Brain microvascular endothelial cell (primary cell): ENCODE data around the gene ANKRD7.

ENCODE experiments used
- DNase-seq: peaks from one replicate; pipeline ENCODE4 v3.0.0-alpha.2; 2020
- H3K27ac ChIP-seq: fragments of 250-450 bp; sonication (Bioruptor Pico); 2 replicates; pipeline ENCODE4 v1.5.1; 2020; ENCODE audit warnings: mild to moderate bottlenecking, moderate library complexity
- H3K27me3 ChIP-seq: fragments of 250-450 bp; sonication (Bioruptor Pico); replicated peaks from 2 replicates; pipeline ENCODE4 v1.5.1; 2020; ENCODE audit warnings: mild to moderate bottlenecking
- H3K36me3 ChIP-seq: fragments of 250-450 bp; sonication (Bioruptor Pico); replicated peaks from 2 replicates; pipeline ENCODE4 v1.5.1; 2020; ENCODE audit warnings: mild to moderate bottlenecking
- H3K4me3 ChIP-seq: 2 replicates; pipeline ENCODE4 v1.5.1; 2011; ENCODE audit warnings: low read depth, mild to moderate bottlenecking, control low read depth, low read length, moderate library complexity
- in situ Hi-C: cut with HindIII; loops from 2 replicates; pipeline ENCODE4 v1.10.0; 2017; ENCODE audit warnings: low sequenced_read_pairs, low pct_ligation_motif_present
- TF ChIP-seq, protein P1 (sequence below): IDR thresholded peaks from 2 replicates; pipeline ENCODE4 v1.5.1; 2011; ENCODE audit warnings: low read depth, mild to moderate bottlenecking, moderate library complexity, low read length, control low read depth, inconsistent platforms; ENCODE audit errors: missing control alignments

The ANKRD7 gene

DNA sequence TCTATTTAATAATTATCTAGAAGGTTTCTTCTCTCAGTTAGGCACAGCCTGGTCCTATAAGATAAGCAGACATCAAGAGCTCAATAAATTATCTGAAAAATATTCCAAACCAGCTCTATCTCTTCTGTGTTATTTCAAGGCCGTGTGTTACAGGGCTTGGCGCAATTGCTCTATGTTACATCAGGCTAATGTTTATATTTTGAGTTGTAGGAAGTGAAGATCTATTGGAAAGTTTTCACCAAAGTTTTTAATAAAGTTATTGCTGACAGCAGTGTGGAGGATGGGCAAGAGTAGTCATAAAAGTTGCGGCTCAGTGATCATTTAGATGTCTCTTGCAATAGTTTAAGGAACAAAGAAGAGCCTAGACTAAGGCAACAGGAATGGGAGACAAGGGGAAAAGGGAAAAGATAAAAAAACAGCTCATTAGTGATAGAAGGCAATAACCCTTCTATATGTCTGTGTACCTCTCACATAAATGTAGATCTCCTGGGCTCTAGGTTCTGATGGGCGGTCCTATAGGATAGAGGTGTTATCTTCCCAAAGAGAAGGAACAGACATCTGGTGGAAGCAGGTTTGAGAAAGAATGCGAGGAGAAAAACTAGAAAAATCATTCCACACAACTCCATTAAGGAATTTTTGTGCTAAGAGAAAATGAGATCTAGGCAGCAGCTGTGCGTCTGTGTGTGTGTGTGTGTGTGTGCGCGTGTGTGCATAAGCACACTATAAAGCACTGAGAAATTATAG is 5.9 kb upstream of the ANKRD7 start:
- no peak overlapping the region for H3K27ac ChIP-seq
- no peak for DNase-seq
- TF ChIP-seq, protein P1, sequence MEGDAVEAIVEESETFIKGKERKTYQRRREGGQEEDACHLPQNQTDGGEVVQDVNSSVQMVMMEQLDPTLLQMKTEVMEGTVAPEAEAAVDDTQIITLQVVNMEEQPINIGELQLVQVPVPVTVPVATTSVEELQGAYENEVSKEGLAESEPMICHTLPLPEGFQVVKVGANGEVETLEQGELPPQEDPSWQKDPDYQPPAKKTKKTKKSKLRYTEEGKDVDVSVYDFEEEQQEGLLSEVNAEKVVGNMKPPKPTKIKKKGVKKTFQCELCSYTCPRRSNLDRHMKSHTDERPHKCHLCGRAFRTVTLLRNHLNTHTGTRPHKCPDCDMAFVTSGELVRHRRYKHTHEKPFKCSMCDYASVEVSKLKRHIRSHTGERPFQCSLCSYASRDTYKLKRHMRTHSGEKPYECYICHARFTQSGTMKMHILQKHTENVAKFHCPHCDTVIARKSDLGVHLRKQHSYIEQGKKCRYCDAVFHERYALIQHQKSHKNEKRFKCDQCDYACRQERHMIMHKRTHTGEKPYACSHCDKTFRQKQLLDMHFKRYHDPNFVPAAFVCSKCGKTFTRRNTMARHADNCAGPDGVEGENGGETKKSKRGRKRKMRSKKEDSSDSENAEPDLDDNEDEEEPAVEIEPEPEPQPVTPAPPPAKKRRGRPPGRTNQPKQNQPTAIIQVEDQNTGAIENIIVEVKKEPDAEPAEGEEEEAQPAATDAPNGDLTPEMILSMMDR: no peak
- H3K27me3 ChIP-seq: no peaks in the 10 kb centered on the region
- in situ Hi-C loops: no loop called here
- H3K36me3 ChIP-seq: no peaks in the 10 kb centered on the region
- H3K4me3 ChIP-seq: no peak overlapping the region

DNA sequence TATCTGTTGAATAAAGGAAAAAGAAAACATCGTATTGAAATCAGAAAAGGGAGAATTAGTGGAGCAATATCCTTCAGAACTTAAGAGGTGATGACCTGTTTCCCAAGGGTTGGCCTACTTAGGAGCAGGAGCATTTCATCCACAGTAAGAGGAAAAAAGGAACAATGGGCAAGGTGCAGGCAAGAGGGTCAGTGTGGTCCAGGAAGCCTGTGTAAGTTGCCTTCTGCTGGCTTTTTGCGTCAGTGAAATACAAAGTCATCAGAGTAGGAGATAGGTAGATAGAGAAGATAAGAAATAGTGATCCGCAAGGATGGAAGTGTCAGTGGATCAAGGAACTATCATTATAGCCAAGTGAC is 5.4 kb upstream of the ANKRD7 start:
- Histone ChIP-seq H3K36me3 (no peaks in the 10 kb centered on the region), H3K4me3 (no peak overlapping the region), H3K27ac (no peak overlapping the region), H3K27me3 (no peaks in the 10 kb centered on the region)
- in situ Hi-C loops: no loop called here
- TF ChIP-seq, protein P1: no peak
- no peak for DNase-seq

DNA sequence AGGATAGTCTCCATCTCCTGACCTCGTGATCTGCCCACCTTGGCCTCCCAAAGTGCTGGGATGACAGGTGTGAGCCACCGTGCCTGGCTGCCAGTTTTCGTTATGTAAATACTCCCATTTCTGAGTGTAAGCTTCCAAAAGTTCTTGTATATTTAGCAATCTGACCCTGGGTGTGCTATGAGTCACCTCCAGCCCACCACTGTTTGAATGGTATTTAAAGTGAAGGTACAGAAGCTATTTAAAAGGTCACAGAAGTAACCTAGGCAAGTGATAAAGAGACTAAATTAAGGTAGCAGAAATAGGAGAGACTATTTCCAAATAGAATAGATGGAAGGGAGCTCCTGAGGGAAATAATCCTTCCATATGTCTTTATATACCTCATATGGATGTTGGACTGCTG is 3.9 kb upstream of the ANKRD7 start:
- Histone ChIP-seq H3K4me3 (no peak overlapping the region), H3K27ac (no peak overlapping the region), H3K36me3 (no peaks in the 10 kb centered on the region), H3K27me3 (no peaks in the 10 kb centered on the region)
- TF ChIP-seq, protein P1: no peak
- no peak for DNase-seq
- in situ Hi-C loops: no loop called here

DNA sequence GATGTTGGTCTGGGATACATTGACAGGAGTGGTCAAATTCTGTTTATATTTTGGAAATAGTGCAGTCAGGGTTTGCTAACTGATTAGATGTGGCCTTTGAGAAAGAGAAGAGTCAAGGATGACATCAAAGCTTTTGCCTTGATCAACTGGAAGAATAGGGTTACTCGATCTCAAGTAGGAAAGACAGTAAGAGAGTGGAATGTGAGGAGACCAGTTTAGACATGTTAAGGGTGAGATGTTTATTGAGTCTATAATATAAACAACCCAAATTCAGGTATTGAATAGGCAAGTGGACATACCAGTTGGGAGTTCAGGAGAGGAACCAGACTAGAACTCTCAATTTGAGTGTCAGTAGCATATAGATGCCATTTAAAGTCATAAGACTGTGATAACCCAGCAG is 1.9 kb upstream of the ANKRD7 start:
- no peak overlapping the region for H3K27ac ChIP-seq
- H3K36me3 ChIP-seq: no peaks in the 10 kb centered on the region
- TF ChIP-seq, protein P1: no peak
- no peak overlapping the region for H3K4me3 ChIP-seq
- in situ Hi-C loops: no loop called here
- H3K27me3 ChIP-seq: no peaks in the 10 kb centered on the region
- no peak for DNase-seq

DNA sequence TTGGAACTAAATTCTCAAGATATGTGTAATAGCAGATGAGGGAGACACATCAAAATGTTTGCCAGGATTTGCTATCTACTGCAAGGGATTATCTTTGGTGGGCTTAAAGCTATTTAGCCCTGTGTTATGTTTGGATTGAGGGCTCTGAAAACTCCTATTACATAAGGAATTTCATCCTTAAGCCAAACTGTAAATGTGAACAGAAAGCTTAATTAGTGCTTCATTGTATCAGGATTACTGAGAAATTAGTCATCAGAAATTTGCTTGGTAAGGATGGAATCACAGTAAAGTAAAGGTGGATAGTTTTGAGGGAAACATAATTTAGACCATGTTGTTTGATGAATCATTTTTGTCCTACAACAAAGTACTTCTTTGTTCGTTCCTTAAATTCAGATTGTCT is 8.3 kb downstream of the ANKRD7 start:
- in situ Hi-C loops: no loop called here
- Histone ChIP-seq H3K27me3 (no peaks in the 10 kb centered on the region), H3K27ac (no peak overlapping the region), H3K4me3 (no peak overlapping the region), H3K36me3 (no peaks in the 10 kb centered on the region)
- DNase-seq: no peak
- TF ChIP-seq, protein P1: no peak

DNA sequence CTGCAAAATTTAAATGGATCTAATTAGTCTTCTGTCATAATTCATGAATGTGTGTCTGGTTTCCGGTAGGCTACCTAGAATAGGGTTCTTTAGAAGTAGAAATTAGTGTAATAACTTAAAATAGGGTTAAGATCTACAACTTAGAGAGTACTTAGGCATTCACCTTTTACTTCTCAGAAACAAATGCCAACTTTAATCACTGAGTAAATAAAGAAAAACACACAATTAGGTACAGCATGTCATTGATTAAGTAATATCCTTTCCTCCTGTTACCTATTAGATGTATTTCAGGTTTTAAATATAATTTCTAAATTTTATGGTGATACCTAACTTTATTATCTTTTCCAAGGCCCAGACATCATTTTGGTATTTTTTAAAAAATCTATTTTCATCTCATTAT is 9.3 kb downstream of the ANKRD7 start:
- Histone ChIP-seq H3K27me3 (no peaks in the 10 kb centered on the region), H3K27ac (no peak overlapping the region), H3K36me3 (no peaks in the 10 kb centered on the region), H3K4me3 (no peak overlapping the region)
- in situ Hi-C loops: no loop called here
- no peak for DNase-seq
- TF ChIP-seq, protein P1: no peak
